ENCODE results near the gene TWIST2.

Gene TWIST2

GRCh38 chr2:238847841-238848690, at the start of gene TWIST2:
TSS of gene TWIST2 (plus strand) at chr2:238848085. CDS start at chr2:238848216, 131 bp downstream.
- no peak for DNase-seq

DNA sequence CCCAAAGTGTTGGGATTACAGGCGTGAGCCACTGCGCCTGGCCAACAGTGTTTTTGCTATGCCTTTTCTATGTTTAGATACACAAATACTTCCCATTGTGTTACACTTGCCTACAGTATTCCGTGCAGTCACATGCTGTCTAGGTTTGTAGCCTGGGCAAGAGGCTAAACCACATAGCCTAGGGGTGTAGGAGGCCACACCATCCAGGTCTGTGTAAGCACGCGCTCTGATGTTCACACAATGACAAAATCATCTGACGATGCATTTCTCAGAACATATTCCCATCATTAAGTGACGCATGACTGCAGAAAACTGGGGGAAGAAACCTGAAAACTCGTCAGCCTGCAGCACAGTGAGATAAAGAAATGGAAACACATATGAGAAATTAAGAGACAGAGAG, 46.1 kb upstream of the TWIST2 start:
- no peak for DNase-seq

DNA sequence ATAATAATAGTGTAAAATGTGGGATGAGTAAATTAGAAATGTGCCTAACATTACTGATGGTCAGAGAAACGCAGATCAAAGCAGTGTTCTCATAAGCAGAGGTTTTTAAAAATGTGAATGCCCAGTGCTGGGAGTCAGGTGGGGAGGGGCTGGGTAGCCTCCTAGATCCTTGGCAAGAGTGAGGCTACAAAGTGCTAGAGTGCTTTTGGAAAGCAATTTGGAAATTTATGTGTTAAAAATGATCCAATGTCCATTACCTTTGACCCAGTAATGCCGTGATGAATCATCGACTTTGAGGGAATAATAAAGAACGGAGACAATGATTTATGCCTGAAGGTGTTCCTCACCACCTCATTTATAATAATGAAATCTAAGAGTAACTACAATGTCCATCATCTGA, 44.9 kb upstream of the TWIST2 start:
- DNase-seq: no peak

DNA sequence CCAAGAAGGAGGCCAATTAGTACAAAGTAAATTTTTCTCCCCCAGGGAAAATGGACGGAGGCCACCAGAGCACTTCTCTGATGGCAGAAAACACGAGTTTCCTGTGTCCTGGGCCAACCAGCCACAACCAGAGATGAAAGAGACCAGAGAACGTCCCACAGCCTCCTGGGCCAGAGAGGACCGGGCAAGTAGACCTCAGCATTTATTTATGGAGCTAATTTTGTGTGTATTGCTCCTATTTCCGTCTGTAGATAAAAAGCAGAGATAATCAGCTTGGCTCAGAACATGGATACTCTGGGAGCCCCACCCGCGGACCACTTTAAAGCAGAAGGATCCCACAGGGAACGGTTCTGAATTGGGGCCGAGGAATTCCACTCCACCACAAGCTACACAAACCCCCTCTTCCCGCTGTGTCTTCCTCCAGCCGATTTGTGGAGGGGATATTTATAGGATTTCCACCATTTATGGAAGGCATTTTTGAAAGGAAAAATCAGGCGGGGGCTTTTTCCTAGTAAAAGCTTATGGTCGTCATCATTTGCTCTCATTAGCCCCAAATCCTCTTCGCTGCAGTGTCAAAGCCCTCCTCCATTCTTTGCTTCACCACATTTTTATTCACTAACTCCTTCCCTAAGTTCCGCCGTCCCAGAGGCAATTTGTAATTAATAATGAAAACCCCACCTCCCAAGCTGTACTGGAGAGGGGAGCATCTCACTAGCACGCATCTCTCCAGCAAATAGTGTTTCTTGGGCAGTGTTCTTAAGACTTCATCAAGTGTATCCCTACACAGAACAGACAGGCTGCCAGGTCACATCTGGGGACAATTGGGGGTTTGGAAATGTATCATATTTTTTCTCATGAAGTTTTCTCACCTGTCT, 43.7 kb upstream of the TWIST2 start:
- DNase-seq: no peak

DNA sequence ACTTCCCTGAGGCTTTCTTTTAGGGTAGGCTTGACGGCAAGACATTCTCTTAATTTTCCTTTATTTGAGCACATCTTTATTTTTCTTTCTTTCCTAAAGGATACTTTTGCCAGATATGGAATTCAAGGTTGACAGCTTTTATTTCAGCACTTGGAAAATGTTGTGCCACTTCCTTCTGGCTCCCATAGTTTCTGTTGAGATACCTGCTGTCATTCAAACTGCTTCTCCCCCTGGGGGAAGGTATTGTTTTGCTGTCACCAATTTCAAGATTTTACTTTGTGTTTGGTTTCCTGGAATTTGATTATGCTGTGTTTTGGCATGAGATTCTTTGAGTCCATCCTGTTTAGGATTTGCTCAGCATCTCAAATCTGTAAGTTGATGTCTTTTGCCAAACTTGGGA, 39.1 kb upstream of the TWIST2 start:
- no peak for DNase-seq

GRCh38 chr2:238810321-238810720, 37.6 kb upstream of the TWIST2 start:
- no peak for DNase-seq

GRCh38 chr2:238811293-238811692, 36.6 kb upstream of the TWIST2 start:
- no peak for DNase-seq

DNA sequence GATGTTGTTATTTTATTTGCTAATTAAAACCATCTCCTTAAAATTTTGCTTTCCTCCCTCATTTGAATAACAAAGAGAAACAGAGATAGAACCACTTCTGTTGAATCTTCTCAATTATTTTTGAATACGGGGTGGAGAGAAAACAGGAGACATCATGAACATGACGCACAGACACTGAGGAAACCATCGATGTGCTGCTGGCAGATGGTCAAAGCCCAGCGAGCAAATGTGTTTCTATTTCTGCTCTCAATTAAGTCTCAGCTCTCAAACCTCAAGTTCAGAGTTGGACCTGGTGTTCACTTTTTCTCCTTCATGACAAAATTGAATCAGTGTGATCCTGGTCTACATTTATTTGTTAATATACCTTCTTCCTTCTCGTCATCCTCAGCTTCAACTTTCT, 36.1 kb upstream of the TWIST2 start:
- DNase-seq: no peak

DNA sequence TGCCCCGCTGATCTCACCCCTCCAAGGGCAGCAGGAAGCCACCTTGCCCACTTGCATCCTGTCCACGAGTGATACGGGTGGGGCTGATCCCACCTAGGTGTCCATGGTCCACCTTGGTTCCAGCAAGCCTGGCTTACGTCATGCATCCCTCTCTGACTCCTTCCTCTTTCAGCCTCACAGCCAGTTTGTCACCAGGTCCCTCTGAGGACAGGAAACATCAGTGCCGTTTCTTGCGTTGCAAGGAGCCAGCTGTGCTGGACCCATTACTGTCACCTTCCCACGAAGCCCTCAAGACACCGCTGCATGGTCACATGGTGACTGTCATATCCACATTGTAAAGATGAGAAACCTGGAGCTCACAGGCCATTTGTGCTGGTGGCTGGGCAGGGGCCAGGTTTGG, 34.8 kb upstream of the TWIST2 start:
- DNase-seq: no peak

GRCh38 chr2:238814815-238815214, 33.1 kb upstream of the TWIST2 start:
- no peak for DNase-seq

DNA sequence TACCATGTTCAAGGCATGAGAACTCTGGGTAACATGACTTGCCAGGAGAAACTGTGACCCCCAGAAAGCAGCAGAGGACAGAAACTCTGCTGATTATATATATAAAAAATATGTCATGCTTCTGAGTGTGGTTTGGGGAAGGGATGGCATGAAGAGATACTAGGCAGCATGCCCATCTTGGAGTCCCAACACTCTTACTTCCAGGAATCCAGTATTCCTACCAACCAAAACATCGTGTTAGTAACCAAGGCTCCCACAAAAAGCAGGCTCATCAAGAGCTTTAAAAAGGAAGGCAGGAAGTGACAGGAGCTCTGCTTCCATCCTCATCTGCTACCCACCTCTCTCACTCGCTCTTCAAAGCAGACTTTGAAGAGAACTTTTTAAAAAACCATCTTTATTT, 31.6 kb upstream of the TWIST2 start:
- no peak for DNase-seq

GRCh38 chr2:238817382-238817781, 30.5 kb upstream of the TWIST2 start:
- no peak for DNase-seq

DNA sequence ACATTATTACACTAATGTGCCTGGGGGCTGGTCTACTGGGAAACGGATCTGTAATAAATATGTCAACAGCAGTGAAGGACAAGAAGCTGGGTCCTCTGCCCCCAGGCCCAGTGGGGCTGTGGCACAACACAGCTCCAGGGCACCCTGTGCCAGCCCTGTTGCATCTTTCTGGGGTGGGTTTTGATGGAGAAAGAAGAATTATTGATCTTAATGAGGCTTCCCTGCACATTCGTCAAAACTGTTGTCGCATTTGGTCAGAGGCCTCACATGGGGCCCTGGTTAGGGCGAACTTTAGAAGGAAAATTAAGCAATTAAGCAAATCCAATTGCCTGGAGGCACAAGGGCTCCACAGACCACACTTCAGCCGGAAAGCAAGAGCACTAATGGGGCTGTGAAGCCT, 30.0 kb upstream of the TWIST2 start:
- no peak for DNase-seq

DNA sequence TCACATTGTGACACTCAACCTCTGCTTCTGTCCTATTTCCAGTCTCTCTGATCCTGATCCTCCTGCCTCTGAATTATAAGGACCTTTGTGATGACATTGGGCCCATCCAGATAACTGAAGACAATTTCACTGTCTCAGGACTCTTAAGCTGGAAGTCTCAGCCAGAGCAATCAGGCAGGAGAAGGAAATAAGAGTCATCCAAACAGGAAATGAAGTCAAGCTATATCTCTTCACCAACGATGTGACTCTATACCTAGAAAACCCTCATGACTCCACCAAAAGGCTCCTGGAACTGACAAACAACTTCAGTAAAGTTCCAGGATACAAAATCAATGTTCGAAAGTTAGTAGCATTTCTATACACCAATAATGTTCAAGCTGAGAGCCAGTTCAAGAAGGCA, 29.3 kb upstream of the TWIST2 start:
- DNase-seq: no peak

GRCh38 chr2:238820197-238820596, 27.7 kb upstream of the TWIST2 start:
- DNase-seq: no peak

GRCh38 chr2:238820916-238821315, 27.0 kb upstream of the TWIST2 start:
- no peak for DNase-seq

DNA sequence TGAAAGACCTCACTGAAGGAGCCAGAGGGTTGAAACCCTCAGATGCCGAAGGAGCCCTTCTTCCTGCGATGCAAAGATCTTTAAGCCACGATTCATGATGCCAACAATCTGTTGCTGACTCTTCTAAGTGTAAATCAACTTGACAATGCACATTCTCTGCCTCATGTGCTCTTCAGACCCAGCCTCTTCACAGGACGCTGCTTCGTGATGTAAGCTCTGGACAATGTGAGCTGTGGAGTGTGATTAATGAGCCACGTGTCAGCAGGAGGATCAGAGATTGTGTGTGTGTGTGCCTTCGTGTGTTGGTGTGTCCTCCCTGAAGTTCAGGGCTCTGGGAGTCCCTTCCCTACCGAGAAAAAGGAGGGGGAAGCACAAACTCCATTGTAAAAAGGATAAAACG, 26.5 kb upstream of the TWIST2 start:
- DNase-seq: no peak

DNA sequence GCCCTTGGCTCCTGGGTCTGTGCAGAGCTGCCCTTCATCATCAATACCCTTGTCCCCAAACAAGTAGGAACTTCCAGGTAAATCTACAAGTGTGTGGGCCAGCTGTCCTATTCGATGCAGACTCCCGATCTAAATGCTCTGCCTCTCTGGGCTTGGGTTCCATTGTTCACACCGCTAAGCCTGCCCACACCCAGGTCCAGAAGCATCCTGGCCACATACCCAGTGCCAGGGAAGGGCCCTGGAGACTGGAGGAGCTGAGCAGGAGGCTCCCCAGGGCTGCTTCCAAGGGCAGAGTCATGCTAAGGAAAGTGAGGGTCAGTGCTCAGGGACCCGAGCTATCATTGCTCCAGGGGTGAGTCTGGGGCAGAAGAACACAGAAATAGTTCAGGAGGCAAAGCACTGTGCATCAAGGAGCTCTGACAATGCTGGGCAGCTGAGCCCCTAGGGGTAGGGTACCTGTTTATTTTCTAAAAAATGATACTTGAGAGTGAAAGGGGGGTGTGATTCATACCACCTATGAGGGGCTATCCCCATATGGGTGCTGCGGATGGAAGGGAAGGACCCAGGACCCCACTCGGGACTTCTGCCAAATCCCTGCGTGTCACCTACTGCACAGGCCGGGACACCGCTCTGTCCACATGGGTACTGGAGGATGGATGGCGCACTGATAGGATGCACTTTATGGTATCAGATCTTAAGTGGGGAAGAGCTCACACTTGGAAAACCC, 25.8 kb upstream of the TWIST2 start:
- DNase-seq: no peak

DNA sequence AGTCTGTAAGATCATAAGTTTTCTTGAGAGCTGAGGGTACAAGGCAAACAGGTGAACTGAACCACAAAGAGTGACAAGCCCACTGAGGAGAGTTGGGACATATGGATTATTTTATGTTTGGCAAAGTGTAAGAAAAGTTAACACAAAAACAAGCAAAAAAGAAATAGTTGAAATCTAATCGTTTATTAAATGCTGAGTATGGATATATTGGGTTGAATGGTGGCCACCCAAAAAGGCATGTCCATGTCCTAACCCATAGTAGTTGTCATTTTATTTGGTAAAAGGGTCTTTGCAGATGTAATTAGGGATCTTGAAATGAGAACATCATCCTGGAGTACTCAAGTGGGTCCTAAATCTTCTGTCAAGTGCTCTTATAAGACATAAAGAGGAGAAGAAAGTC, 24.9 kb upstream of the TWIST2 start:
- no peak for DNase-seq

DNA sequence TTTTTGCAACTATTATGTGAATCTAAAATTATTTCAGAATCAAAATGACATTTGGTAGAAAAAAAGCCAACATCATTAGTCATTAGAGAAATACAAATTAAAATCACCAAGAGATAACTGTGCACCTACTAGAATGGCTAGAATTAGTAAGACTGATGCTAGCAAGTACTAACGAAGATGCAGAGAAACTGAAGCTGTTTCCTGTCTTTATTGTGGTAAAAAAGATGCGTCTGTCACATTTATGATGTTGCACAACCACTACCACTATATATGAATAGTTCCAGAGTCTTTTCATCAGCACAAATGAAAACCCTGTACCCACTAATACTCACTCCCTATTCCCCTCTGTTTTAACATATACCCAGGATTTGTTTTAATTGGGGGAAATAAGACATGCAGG, 16.7 kb upstream of the TWIST2 start:
- DNase-seq: no peak

GRCh38 chr2:238834982-238835381, 12.9 kb upstream of the TWIST2 start:
- DNase-seq: no peak

DNA sequence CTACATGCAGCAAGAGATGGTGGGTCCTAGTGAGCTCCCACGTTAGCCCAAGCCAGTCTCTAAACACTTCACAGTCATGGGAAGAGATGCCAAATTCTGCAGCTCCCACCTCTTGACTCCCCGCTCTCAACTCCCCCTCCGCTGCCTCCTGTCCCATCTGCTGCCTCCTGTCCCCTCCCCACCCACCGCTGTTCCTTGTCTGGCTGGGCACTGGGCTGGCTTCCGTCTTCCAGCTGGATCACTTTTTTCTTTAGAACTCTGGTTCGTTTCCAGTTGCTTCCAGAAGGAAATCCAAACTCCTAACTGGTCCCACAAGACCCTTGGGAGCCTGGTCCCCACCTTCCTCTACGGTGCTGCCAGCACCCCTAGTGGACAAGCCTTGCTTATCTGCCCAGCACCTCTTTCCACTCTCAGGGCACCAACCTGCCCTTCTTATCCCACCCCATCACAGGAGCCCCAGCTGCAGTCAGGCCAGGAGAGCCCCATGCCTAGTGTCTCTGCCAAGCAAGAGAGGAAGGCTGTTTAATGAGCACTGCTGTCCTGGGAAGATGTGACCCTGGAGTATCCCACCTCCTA, 12.1 kb upstream of the TWIST2 start:
- DNase-seq: no peak

DNA sequence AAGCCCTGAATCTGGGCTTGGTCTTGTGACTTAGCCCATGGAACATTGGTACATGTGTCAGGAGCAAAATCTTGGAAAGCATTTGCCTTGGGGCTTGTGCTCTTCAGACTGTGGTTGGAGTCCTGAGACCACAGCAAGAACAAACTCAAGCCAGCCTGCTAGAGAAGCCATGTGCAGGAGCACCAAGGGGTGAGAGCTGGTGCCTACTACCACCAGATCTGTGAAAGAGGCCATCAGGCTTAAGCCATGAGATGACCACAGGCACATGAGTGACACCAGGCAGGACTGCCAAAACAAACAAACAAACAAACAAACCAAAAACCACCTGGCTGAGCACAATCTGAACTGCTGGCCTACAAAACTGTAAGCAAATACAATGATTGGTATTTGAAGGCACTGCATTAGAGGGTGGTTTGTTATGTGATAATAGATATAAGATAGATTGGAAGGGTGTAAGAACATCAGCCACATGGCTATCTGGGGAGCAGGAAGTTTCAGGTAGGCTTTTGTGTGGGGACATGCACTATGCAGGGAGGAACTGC, 9.0 kb upstream of the TWIST2 start:
- DNase-seq: no peak

Data from CD4-positive, alpha-beta T cell treated with Interleukin-10 for 1 hour (primary cell).